Suprapubic skin (tissue), 4 donors: ENCODE data around the gene SLC36A4. TPM values are rescaled to one million over a fixed set of nuclear protein-coding genes. Genes with fewer than 3 reads are reported as not detected.

Experiments used
- DNase-seq, 2 donors: peaks; one replicate each; pipeline ENCODE4 v3.0.0-alpha.2; 2019; ENCODE audit warnings: low spot score in 2 of 2
- H3K27ac ChIP-seq: fragments of 200-600 bp; sonication (generic); one replicate; pipeline ENCODE4 v1.5.1; 2019
- H3K27me3 ChIP-seq: fragments of 200-600 bp; sonication (generic); one replicate; pipeline ENCODE4 v1.5.1; 2019
- H3K36me3 ChIP-seq: fragments of 200-600 bp; sonication (generic); one replicate; pipeline ENCODE4 v1.5.1; 2019
- H3K4me1 ChIP-seq: fragments of 200-600 bp; sonication (generic); one replicate; pipeline ENCODE4 v1.5.1; 2019
- H3K4me3 ChIP-seq: fragments of 200-600 bp; sonication (generic); one replicate; pipeline ENCODE4 v1.5.1; 2019; ENCODE audit warnings: mild to moderate bottlenecking
- H3K9me3 ChIP-seq: fragments of 200-600 bp; sonication (generic); one replicate; pipeline ENCODE4 v1.5.1; 2019
- EP300 ChIP-seq: sonication (generic); formaldehyde crosslinking; IDR thresholded peaks from one replicate; pipeline ENCODE4 v1.6.1; 2017; ENCODE audit warnings: antibody characterized with exemption
- POLR2A ChIP-seq, 2 donors: fragments of 450-650 bp; IDR thresholded peaks; one replicate each; pipeline ENCODE4 v1.6.1; 2017; ENCODE audit warnings: antibody characterized with exemption in 2 of 2, mild to moderate bottlenecking in 2 of 2, moderate library complexity in 2 of 2
- POLR2AphosphoS5 ChIP-seq, 3 donors: sonication (generic); formaldehyde crosslinking; IDR thresholded peaks; one replicate each; pipeline ENCODE4 v1.6.1; 2017; ENCODE audit warnings: antibody characterized with exemption in 3 of 3
- WGBS: methylation state at CpG from one replicate; pipeline ENCODE4 v1.1.5; 2018; 5-methylcytosine and 5-hydroxymethylcytosine counted together
- total RNA-seq, 4 donors: library from RNA; depleted of rRNA; stranded (reverse); fragments of >200 nt; gene quantifications; one replicate each; pipeline ENCODE4 v1.1.0, GENCODE V29; 2016
- TF ChIP-seq, protein P1 (sequence below), 2 donors: fragments of 200-600 bp in 1 of 2; fragments of 450-650 bp in 1 of 2; sonication (generic) in 1 of 2; IDR thresholded peaks; one replicate each; pipeline ENCODE4 v1.5.1; 2016 to 2019; ENCODE audit warnings: antibody characterized with exemption in 2 of 2, mild to moderate bottlenecking in 1 of 2, moderate library complexity in 1 of 2

SLC36A4 gene
- total RNA-seq, 4 donors from 2014 or later: 7.2 to 16.3 (median 8.9) TPM

DNA sequence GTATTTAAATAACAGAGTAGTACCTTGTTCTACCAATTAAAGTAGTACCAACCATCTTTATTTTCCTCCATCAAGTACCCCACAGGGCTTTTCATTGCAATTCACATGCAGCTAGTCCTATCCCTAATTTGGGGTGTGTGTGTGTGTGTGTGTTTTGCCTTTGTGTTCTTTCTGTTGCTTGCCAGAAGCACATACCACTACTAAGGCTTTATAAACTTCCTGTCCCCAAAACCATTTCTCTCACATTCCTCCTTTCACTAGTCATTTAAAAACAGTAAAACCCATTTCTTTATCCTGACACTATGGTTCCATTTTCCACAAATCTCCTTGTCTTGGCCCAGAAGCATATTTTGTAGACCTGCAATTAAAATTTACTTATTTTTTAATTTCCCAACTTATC lies 54.6 kb downstream of the SLC36A4 start:
- no peaks in the 10 kb centered on the region for H3K4me1 ChIP-seq
- no peak overlapping the region for H3K27ac ChIP-seq
- H3K27me3 ChIP-seq: no peaks in the 10 kb centered on the region
- TF ChIP-seq EP300 (no peak), POLR2AphosphoS5 (IDR thresholded peaks at IDR 0.05) (no peak), POLR2A (IDR thresholded peaks at IDR 0.05) (no peak)
- TF ChIP-seq, protein P1, sequence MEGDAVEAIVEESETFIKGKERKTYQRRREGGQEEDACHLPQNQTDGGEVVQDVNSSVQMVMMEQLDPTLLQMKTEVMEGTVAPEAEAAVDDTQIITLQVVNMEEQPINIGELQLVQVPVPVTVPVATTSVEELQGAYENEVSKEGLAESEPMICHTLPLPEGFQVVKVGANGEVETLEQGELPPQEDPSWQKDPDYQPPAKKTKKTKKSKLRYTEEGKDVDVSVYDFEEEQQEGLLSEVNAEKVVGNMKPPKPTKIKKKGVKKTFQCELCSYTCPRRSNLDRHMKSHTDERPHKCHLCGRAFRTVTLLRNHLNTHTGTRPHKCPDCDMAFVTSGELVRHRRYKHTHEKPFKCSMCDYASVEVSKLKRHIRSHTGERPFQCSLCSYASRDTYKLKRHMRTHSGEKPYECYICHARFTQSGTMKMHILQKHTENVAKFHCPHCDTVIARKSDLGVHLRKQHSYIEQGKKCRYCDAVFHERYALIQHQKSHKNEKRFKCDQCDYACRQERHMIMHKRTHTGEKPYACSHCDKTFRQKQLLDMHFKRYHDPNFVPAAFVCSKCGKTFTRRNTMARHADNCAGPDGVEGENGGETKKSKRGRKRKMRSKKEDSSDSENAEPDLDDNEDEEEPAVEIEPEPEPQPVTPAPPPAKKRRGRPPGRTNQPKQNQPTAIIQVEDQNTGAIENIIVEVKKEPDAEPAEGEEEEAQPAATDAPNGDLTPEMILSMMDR (IDR thresholded peaks at IDR 0.05): no peak
- H3K36me3 ChIP-seq: peaks cover 4% of the 10 kb centered on the region
- DNase-seq: no peak
- H3K9me3 ChIP-seq: no peaks in the 10 kb centered on the region
- no peak overlapping the region for H3K4me3 ChIP-seq

- Histone ChIP-seq H3K27ac (no peak overlapping the region), H3K27me3 (no peaks in the 10 kb centered on the region), H3K36me3 (no peaks in the 10 kb centered on the region), H3K9me3 (no peaks in the 10 kb centered on the region), H3K4me3 (no peak overlapping the region), H3K4me1 (no peaks in the 10 kb centered on the region)
- TF ChIP-seq POLR2AphosphoS5 (IDR thresholded peaks at IDR 0.05): no peak
- TF ChIP-seq EP300: no peak
- whole genome bisulfite sequencing: 76% methylated on average over 4 of the region's 4 CpGs
- DNase-seq: no peak
Measured at GRCh38 chr11:93133488-93134109, 64.2 kb downstream of the SLC36A4 start.

- Histone ChIP-seq H3K36me3 (no peaks in the 10 kb centered on the region), H3K27ac (no peak overlapping the region), H3K4me1 (no peaks in the 10 kb centered on the region), H3K27me3 (no peaks in the 10 kb centered on the region), H3K4me3 (no peak overlapping the region), H3K9me3 (no peaks in the 10 kb centered on the region)
- TF ChIP-seq POLR2AphosphoS5 (IDR thresholded peaks at IDR 0.05): no peak
- TF ChIP-seq POLR2A (IDR thresholded peaks at IDR 0.05): no peak
- TF ChIP-seq EP300: no peak
- TF ChIP-seq, protein P1 (IDR thresholded peaks at IDR 0.05): no peak
- WGBS: 35% methylated on average over 1 of the region's 1 CpG
- no peak for DNase-seq
Measured at GRCh38 chr11:93132836-93133235, 65.0 kb downstream of the SLC36A4 start.

- Histone ChIP-seq H3K4me1 (no peaks in the 10 kb centered on the region), H3K27ac (no peak overlapping the region), H3K27me3 (no peaks in the 10 kb centered on the region), H3K4me3 (no peak overlapping the region), H3K36me3 (no peaks in the 10 kb centered on the region), H3K9me3 (no peaks in the 10 kb centered on the region)
- DNase-seq: no peak
- TF ChIP-seq, protein P1 (IDR thresholded peaks at IDR 0.05): no peak
- TF ChIP-seq POLR2AphosphoS5 (IDR thresholded peaks at IDR 0.05) (no peak), POLR2A (IDR thresholded peaks at IDR 0.05) (no peak), EP300 (no peak)
- 45% methylated on average over 2 of the region's 2 CpGs for whole genome bisulfite sequencing
Measured at GRCh38 chr11:93131709-93132108, 66.1 kb downstream of the SLC36A4 start.

DNA sequence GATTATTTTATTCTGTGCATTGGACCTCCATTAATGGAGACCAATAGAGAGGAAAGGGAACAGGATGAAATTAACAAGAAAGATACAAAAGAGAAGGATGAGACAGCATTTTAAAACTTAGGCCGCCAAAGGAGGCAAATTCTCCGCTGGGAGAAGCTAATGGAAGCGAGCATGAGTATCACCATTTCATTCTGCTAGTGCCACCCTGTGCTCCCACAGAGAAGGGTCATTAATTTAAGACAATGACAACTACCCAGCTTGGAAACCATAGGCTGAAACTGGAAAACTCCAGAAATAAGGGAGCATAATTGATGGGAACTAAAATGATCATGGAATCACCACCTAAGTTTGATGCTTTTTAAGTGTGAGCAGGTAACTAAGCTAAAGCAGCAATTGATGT lies 69.2 kb downstream of the SLC36A4 start:
- no peaks in the 10 kb centered on the region for H3K9me3 ChIP-seq

More for the DNA sequence above, 69.2 kb downstream of the SLC36A4 start:
- no peak for DNase-seq
- Histone ChIP-seq H3K4me3 (no peak overlapping the region), H3K36me3 (no peaks in the 10 kb centered on the region), H3K27ac (no peak overlapping the region), H3K4me1 (no peaks in the 10 kb centered on the region), H3K27me3 (no peaks in the 10 kb centered on the region)
- WGBS: 97% methylated on average over 3 of the region's 3 CpGs
- TF ChIP-seq EP300: no peak
- no peak for TF ChIP-seq POLR2AphosphoS5 (IDR thresholded peaks at IDR 0.05)
- TF ChIP-seq, protein P1 (IDR thresholded peaks at IDR 0.05): no peak
- no peak for TF ChIP-seq POLR2A (IDR thresholded peaks at IDR 0.05)
